Measurements from ENCODE around the gene RIT1.

DNA sequence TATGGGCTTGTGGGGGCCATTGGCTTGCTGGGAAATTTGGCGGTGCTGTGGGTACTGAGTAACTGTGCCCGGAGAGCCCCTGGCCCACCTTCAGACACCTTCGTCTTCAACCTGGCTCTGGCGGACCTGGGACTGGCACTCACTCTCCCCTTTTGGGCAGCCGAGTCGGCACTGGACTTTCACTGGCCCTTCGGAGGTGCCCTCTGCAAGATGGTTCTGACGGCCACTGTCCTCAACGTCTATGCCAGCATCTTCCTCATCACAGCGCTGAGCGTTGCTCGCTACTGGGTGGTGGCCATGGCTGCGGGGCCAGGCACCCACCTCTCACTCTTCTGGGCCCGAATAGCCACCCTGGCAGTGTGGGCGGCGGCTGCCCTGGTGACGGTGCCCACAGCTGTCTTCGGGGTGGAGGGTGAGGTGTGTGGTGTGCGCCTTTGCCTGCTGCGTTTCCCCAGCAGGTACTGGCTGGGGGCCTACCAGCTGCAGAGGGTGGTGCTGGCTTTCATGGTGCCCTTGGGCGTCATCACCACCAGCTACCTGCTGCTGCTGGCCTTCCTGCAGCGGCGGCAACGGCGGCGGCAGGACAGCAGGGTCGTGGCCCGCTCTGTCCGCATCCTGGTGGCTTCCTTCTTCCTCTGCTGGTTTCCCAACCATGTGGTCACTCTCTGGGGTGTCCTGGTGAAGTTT lies 30.8 kb upstream of the RIT1 start:
- TF ChIP-seq CTCF (conservative IDR thresholded peaks at IDR 0.05; ENCODE audit: low read depth, low read length): no peak
- no peak for TF ChIP-seq EZH2phosphoT487 (IDR thresholded peaks at IDR 0.05; ENCODE audit: borderline replicate concordance, low read length)
- TF ChIP-seq EZH2 (IDR thresholded peaks at IDR 0.05; ENCODE audit: low read length, unreplicated experiment): no peak
